Measurements from ENCODE around the gene SDF4. TPM values are rescaled to one million over a fixed set of nuclear protein-coding genes. Genes with fewer than 3 reads are reported as not detected.
A peak's percentile ranks its signal among the peaks of the same experiment; 100 is the strongest.

Gene SDF4
- total and polyA plus RNA-seq, 2 of the 13 experiments (the other 11 are each of a cell fraction or from before 2014, with no cell fraction given): 80.8 to 107 TPM

GRCh38 chr1:1231400-1232207, at the start of gene SDF4 (continued):
- TF ChIP-seq ZNF142 (CRISPR knock-in tag; IDR thresholded peaks at IDR 0.05): no peak

GRCh38 chr1:1280782-1281481, 49.1 kb upstream of the SDF4 start:
- FAIRE-seq (no peak), ATAC-seq (peak; percentile 17), DNase-seq (ENCODE audit: low spot score) (no peak)
- no peak overlapping the region for H2AFZ ChIP-seq (ENCODE audit: low read length)
- H3K4me2 ChIP-seq (ENCODE audit: low read depth, low read length): peak overlapping the region; percentile 82
- CTCF ChIA-PET (ENCODE audit: low intra/inter-chr PET ratio, low total read pairs): no interaction called here
- peaks cover 50% of the 10 kb centered on the region for H3K4me1 ChIP-seq (ENCODE audit: insufficient read depth, low read length)
- POLR2A ChIA-PET: interaction anchor here (1.0 to 1.5 kb wide), 5 partner anchors 7 to 156 kb away, joined by 3 to 7 read pairs (median 6); partner anchors contain the start of gene UBE2J2
- peaks cover 0 to 2% of the 10 kb centered on the region in 2 experiments; a peak in 1 of 5 replicates for H3K27me3 ChIP-seq (ENCODE audit: control insufficient read depth in 1 of 2, insufficient read depth in 2 of 2, low read length in 2 of 2)
- H3K9me3 ChIP-seq (ENCODE audit: low read length): no peaks in the 10 kb centered on the region
- H3K27ac ChIP-seq (ENCODE audit: extremely low read length, insufficient read depth, low read length): peak overlapping the region; percentile 73
- no peaks in the 10 kb centered on the region for H3K36me3 ChIP-seq (replicated peaks in 1 of 2; ENCODE audit: control insufficient read depth in 1 of 2, insufficient read depth in 2 of 2, low read length in 2 of 2)
- in situ Hi-C loops (cut with HindIII; ENCODE audit: extremely low pct_ligation_motif_present, low pct_unique_long_range_greater_than_20kb) (no loop called here), intact Hi-C loops (cut with micrococcal nuclease; ENCODE audit: unreplicated experiment) (no loop called here)
- no peaks in the 10 kb centered on the region for H3K79me2 ChIP-seq (ENCODE audit: insufficient read depth, low read length)
- BruUV-seq (replicated peaks): no TSS peak
- H4K20me1 ChIP-seq (ENCODE audit: insufficient read depth, low read length): no peaks in the 10 kb centered on the region
- WGBS (ENCODE audit: low lambda C conversion rate): 60% methylated on average over 7 of the region's 21 CpGs
- peak overlapping the region; percentile 48; the same call in 1 of the 2 replicates for H3K9ac ChIP-seq (ENCODE audit: insufficient read depth, low read depth, low read length)
- peak overlapping the region in 1 of 3 experiments; percentile 59; a peak in 2 of 6 replicates for H3K4me3 ChIP-seq (replicated peaks in 1 of 3; ENCODE audit: insufficient read depth in 1 of 3, low read depth in 2 of 3, low read length in 3 of 3)
- TF ChIP-seq AGO2 (optimal IDR thresholded peaks at IDR 0.05; ENCODE audit: low read depth, low read length): peak; percentile 26
- TF ChIP-seq ZNF724P (CRISPR knock-in tag; IDR thresholded peaks at IDR 0.05; ENCODE audit: borderline replicate concordance): no peak
- TF ChIP-seq HOXA3 (CRISPR knock-in tag; IDR thresholded peaks at IDR 0.05): no peak
- TF ChIP-seq PRDM15 (CRISPR knock-in tag; IDR thresholded peaks at IDR 0.05): no peak
- no peak for TF ChIP-seq ATF6 (CRISPR knock-in tag; conservative IDR thresholded peaks at IDR 0.05)
- TF ChIP-seq ZNF883 (CRISPR knock-in tag; IDR thresholded peaks at IDR 0.05; ENCODE audit: not compliant biosample characterization): no peak
- no peak for TF ChIP-seq ZNF431 (CRISPR knock-in tag; IDR thresholded peaks at IDR 0.05; ENCODE audit: borderline replicate concordance, low read depth)
